HG03521 (cell line): ENCODE results near the gene PINK1.
"Not testable (repeated sequence)": the region's sequence is repeated elsewhere in the genome, so short reads cannot be mapped to it uniquely, and the experiment has no call there.

ENCODE experiments used
- ATAC-seq: cut with Tn5 transposase; IDR thresholded peaks from one replicate; pipeline ENCODE4 v1.9.1; 2021; ENCODE audit warnings: mild to moderate bottlenecking, moderate library complexity; ENCODE audit not compliant: unreplicated experiment

The PINK1 gene

GRCh38 chr1:20633190-20634064 lies at the start of gene PINK1:
Gene PINK1, plus strand, starts transcription at chr1:20633458. Its CDS starts 91 bp downstream, at chr1:20633549.
- no peak for ATAC-seq

- no peak for ATAC-seq
Measured at GRCh38 chr1:20584890-20585289, 48.4 kb upstream of the PINK1 start.

DNA sequence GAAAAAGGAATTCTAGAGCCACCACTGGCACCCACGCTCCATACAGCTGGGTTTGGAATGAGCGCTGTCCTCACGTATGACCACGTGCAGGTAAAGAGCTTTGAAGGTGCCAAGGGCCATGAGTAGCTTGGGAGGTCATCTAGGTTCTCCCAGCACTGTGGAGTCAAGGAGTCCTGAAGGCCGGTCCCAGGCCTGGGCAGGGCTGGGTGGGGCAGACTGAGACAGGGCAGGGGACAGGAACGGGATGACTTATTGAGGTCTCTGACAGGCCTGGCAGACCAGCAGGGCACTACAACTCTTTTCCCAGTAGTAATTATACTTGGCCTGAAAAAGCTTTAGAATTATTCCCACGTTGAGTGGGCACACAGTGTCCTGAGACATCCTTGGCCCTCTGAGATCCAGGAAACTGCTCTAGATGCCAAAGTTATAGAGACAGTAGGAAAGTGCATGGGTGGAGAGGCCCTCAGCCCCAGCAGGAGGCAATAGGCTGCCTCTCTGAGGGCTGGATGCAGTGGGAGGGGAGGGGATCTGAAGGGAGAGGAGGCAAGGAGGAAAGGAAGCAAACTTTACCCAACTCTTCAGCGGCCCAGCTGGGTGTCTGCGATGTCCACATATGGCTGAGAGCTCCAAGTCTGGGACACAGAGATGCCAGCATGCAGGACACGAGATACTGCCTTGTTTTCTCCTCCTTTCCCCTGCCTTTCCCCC lies 46.2 kb upstream of the PINK1 start:
- no peak for ATAC-seq

DNA sequence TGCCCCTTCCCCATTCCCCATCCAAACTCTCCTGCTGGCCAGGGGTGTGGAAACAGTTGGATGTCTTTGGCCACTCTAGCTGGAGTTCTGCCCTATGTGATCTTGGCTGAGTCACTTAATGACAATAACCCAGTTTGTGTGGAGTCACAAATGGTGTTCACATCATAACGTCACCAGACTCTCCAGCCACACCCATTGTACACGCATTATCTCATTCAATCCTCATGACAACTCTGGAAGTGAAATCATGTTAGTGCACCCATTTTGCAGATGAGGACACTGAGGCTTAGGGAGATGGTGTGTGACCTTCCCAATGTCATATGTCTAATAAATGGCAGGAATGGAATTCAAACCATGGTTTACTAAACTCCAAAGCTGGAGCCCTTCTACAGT lies 45.6 kb upstream of the PINK1 start:
- ATAC-seq = no peak

GRCh38 chr1:20588634-20589225 lies 44.5 kb upstream of the PINK1 start, which contains the start of gene CDA:
Gene CDA, plus strand, starts transcription at chr1:20589097. Its CDS starts 33 bp downstream, at chr1:20589130.
- ATAC-seq = no peak

GRCh38 chr1:20589331-20590278 lies 43.7 kb upstream of the PINK1 start:
- ATAC-seq = no peak

- no peak for ATAC-seq
Measured at GRCh38 chr1:20590306-20590777, 42.9 kb upstream of the PINK1 start.

GRCh38 chr1:20593756-20594155 lies 39.5 kb upstream of the PINK1 start:
- no peak for ATAC-seq

DNA sequence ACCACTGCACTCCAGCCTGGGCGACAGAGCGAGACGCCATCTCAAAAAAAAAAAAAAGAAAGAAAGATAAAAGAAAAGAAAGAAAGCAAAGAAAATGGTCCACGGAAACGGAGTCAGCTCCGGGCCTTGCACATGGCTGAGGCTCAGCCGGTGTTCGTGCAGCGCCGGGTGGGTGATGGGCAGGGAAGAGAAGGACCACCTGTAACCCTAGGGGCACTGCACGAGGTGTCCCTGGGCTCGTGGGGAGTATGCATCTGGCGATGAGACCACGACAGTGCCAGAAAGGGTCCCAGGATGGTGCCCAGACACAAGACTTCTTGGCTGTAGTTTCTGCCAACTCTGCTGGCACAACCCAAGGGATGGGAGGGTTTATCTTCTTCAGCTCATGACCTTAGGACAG lies 38.5 kb upstream of the PINK1 start:
- ATAC-seq = no peak

- ATAC-seq = no peak
Measured at GRCh38 chr1:20596106-20596505, 37.2 kb upstream of the PINK1 start.

DNA sequence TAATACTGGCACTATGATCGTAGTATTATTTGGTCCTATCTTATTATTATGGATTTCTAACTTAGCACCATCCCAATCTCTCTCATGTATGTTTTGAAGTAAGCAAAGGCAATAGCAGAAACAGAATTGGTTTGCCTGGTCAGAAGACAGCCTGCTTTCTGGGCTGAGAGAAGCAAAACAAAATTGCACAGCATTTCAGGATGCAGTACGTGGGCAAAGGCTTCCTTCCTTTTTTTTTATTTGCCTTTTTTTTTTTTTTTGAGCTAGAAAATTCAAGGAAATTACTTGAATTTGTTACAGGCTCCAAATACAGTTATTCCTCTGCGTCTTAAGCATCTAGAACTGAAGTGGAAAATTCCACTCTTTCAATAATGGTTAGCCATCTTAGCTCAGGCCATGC lies 35.6 kb upstream of the PINK1 start:
- no peak for ATAC-seq

GRCh38 chr1:20600156-20600555 lies 33.1 kb upstream of the PINK1 start:
- no peak for ATAC-seq

DNA sequence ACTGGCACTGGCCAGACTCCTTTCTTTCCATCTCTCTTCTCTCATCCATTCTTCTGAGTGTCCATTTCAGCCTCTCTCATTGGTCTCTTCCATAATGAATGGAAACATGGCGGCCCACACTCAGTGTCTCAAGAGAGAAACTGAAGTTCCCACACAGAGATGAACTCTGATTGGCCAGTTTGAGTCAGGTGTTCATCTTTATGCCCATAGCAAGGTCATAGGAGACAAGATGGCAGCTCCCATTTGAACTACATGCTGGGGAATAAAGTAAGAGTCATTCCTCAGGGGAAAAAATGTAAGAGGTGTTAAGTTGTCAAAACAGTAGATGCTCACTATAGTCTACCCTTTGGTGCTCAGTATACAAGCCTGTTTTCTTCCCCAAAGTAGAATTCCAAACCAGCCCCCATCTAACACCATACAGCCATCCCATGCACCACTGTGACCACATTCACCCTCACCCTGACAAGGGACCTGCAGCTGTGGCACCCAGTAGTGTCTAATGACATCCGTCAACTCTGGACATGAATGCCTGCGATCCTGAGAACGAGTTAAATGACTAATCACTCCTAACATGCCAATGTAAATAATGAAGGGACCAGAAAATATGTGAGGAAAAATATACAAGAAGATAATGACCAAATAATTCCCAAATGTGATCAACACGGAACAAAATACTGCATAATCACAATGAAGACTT lies 32.0 kb upstream of the PINK1 start:
- ATAC-seq = no peak

DNA sequence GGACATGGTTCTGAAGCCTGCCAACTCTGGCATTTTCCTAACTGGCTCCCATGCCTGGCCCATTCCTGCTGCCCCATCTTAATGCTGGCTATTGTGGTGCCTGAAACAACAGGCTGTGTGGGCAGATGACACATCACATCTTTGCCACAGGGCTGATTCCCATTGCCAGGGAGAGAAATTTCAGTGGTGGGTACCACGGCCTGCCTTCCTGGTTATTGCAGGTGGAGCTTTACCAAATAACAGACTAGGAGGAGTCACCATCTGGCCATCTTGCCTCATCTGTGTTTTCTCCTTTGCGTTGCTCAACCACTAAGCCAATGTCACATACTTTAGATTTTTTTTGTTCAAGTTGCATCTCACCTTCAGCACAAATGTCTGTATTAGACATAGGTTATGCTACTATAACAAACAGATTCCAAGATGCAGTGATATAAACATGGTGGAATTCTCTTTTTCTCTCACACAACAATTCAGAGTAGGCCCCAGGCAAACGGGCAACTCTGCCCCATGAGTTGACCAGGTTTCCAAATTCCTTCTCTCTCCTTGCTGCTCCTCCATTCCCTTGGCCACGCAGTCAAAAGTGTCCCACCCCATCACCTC lies 30.3 kb upstream of the PINK1 start:
- ATAC-seq = no peak

DNA sequence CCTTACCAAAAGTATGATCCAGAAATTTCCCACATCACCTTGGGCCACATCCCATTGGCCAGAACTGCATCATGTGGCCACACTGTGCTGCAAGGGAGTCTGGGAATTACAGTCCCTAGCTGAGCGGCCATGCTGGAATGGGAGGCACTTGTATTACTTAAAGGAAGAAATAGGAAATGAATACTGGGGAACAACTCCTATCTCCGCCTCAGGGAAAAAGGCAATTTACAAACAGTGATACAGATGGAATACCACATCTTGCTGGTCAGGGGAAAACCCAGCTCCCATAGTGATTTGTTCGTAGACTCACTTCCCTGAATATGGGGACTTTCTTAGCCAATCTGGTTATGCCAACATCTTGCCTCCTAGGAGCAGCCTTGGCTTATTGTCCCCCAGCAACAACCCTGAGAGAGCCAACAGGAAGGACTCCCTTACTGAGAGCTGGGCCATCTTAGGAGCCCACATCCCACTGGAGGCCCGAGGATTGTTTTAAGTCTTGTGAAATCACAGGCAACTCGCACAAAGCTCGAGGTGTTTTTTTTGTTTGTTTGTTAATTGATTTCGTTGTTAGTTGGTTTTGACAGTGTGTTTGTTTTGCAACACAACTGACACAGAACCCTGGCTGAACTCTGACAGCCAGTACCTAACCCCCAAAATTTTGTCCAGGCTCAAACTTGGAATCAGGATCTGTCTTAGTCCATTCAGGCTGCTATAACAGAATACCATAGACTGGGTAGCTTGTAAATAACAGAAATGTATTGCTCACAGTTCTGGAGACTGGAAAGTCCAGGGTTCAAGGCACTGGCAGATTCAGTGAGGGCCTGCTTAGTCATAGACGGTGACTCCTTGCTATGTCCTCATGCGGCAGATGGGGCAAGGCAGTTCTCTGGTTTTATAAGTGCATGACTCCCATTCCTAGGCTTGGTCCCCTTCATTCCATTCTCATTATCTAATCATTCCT lies 29.5 kb upstream of the PINK1 start:
- ATAC-seq = no peak

DNA sequence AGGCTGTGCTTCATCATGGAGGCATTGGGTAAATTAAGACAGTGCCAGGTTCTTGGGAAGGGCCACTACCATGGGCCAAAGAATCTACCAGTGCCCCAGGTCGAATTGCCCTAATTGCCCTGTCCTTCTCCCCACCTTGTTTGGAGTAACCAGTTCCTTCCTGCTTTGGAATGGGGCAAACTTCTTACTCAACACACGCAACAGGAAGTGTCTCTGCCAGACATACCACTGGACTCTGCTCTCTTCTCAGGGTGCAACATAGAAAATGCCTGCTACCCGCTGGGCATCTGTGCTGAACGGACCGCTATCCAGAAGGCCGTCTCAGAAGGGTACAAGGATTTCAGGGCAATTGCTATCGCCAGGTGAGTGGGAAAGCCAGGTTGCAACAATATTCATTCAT lies 28.6 kb upstream of the PINK1 start:
- ATAC-seq = no peak

DNA sequence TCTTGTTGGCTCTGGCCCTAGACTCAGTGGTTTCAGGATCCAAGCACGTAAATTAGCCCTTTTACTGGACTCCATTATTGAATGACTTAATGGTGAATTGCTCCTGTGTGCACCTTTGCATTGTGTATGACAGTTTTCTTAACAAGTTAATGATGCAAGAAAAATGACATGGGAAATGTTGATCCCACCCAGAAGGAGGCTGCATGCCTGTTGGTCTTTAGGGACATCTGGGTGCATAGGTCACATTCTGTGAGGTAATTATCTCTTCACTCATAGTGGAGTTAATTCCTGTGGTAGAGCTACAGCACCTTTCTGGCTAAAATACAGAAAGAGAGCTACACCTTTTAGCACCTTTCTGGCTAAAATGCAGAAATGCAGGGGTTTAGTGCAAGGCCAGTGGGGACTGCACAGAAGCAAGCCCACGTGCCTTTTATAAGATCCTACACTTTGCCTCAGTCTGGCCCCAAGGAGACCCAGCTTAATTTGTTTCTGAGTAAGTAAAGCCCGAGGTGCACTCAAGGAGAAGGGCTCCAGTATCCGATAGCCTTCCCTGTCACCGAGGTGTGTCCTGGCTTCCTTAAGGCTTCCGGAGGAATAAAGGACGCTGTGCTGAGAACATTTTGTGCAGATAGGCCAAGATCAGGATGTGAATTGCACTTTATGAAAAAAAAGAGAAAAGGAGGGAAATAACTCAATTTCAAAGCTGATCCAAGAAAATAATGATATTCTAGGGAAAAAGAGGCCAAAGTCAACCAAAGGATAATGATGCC lies 26.3 kb upstream of the PINK1 start:
- ATAC-seq = not testable (repeated sequence)

DNA sequence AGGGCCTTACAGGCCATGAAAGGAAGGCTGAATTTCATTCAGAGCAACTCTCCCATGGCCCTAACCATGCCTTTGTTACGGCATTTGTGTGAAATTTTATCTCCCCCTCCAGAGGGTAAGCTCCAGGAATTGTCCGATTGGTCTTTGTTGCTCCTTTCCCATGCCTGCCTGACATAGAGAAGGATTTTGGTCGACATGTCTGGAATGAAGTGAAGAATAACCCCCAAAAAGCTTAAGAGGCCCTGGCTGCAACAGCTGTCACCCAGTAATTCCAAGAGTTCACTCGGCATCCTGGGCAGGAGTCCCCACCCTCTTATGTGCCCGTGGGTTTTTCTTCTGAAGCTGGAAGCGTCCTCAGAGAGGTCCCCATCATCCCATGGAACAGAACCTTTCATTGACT lies 23.7 kb upstream of the PINK1 start:
- no peak for ATAC-seq
